Esophagus squamous epithelium (tissue), 4 donors: Measurements from ENCODE around the gene ZNF585A.

Experiments
- POLR2A ChIP-seq, 4 donors: fragments of 450-650 bp; IDR thresholded peaks; one replicate each; pipeline ENCODE4 v1.6.1; 2017; ENCODE audit warnings: antibody characterized with exemption in 4 of 4, mild to moderate bottlenecking in 4 of 4, moderate library complexity in 3 of 4
- TF ChIP-seq, protein P1 (sequence below), 6 experiments: fragments of 450-650 bp in 4 of 6; fragments of 200-600 bp in 2 of 6; sonication (generic) in 2 of 6; IDR thresholded peaks; one replicate each; pipeline ENCODE4 v1.5.1; 2016 to 2019; ENCODE audit warnings: antibody characterized with exemption in 6 of 6, mild to moderate bottlenecking in 4 of 6, moderate library complexity in 4 of 6

DNA sequence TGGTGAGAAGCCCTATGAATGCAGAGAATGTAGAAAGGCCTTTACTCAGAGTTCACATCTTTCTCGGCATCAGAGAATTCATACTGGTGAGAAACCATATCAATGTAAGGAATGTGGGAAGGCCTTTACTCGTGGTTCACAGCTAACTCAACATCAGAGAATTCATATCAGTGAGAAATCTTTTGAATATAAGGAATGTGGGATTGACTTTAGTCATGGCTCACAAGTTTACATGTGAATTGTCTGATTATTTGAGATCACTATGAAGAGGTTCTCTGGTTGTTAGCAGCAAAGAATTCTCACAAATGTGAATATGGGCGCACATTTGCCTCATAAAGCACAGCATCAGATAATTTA lies 43.7 kb downstream of the ZNF585A start:
- TF ChIP-seq, protein P1, sequence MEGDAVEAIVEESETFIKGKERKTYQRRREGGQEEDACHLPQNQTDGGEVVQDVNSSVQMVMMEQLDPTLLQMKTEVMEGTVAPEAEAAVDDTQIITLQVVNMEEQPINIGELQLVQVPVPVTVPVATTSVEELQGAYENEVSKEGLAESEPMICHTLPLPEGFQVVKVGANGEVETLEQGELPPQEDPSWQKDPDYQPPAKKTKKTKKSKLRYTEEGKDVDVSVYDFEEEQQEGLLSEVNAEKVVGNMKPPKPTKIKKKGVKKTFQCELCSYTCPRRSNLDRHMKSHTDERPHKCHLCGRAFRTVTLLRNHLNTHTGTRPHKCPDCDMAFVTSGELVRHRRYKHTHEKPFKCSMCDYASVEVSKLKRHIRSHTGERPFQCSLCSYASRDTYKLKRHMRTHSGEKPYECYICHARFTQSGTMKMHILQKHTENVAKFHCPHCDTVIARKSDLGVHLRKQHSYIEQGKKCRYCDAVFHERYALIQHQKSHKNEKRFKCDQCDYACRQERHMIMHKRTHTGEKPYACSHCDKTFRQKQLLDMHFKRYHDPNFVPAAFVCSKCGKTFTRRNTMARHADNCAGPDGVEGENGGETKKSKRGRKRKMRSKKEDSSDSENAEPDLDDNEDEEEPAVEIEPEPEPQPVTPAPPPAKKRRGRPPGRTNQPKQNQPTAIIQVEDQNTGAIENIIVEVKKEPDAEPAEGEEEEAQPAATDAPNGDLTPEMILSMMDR (IDR thresholded peaks at IDR 0.05): no peak
- no peak for TF ChIP-seq POLR2A (IDR thresholded peaks at IDR 0.05)
